ENCODE measurements around the gene FNDC3A.

- no peak for TF ChIP-seq POLR2AphosphoS5 (IDR thresholded peaks at IDR 0.05; ENCODE audit: low read depth, low read length)
- TF ChIP-seq POLR2A (IDR thresholded peaks at IDR 0.05; ENCODE audit: low read depth, low read length), result no peak
These were observed 87.8 kb downstream of the FNDC3A start for GRCh38 chr13:49063497-49063896.
